ENCODE results near the gene HEPACAM. TPM values are rescaled to one million over a fixed set of nuclear protein-coding genes. Genes with fewer than 3 reads are reported as not detected.

Gene HEPACAM
- total RNA-seq, 1 experiment from 2014 or later, result not detected

GRCh38 chr11:124894606-124895430, 41.0 kb downstream of the HEPACAM start:
- no peak overlapping the region for H3K9ac ChIP-seq (ENCODE audit: low read length)
- H2AFZ ChIP-seq (ENCODE audit: low read length), result no peak overlapping the region
- H3K4me3 ChIP-seq (ENCODE audit: low read length), result no peak overlapping the region
- no peaks in the 10 kb centered on the region for H4K20me1 ChIP-seq (ENCODE audit: insufficient read depth, low read depth, low read length)
- H3K9me3 ChIP-seq (ENCODE audit: low read length), result no peaks in the 10 kb centered on the region
- no peaks in the 10 kb centered on the region for H3K36me3 ChIP-seq (ENCODE audit: insufficient read depth, low read length)
- H3K9me2 ChIP-seq (replicated peaks; ENCODE audit: insufficient read depth, low read length), result no peaks in the 10 kb centered on the region
- no peak overlapping the region for H3K27ac ChIP-seq (ENCODE audit: low read length)
- no peaks in the 10 kb centered on the region for H3K27me3 ChIP-seq (ENCODE audit: low read length)
- H3K79me2 ChIP-seq (ENCODE audit: low read length), result no peaks in the 10 kb centered on the region
- no peaks in the 10 kb centered on the region for H3K4me1 ChIP-seq (ENCODE audit: low read length)
- H3K4me2 ChIP-seq (ENCODE audit: low read depth, low read length, poor library complexity, severe bottlenecking), result no peak overlapping the region
- no peak for DNase-seq

GRCh38 chr11:124893781-124894401, 42.0 kb downstream of the HEPACAM start:
- no peak for DNase-seq
- Histone ChIP-seq H3K4me1 (ENCODE audit: low read length) (no peaks in the 10 kb centered on the region), H3K79me2 (ENCODE audit: low read length) (no peaks in the 10 kb centered on the region), H2AFZ (ENCODE audit: low read length) (no peak overlapping the region), H3K4me3 (ENCODE audit: low read length) (no peak overlapping the region), H3K9me3 (ENCODE audit: low read length) (no peaks in the 10 kb centered on the region), H3K36me3 (ENCODE audit: insufficient read depth, low read length) (no peaks in the 10 kb centered on the region), H3K9ac (ENCODE audit: low read length) (no peak overlapping the region), H3K4me2 (ENCODE audit: low read depth, low read length, poor library complexity, severe bottlenecking) (no peak overlapping the region), H4K20me1 (ENCODE audit: insufficient read depth, low read depth, low read length) (no peaks in the 10 kb centered on the region), H3K9me2 (replicated peaks; ENCODE audit: insufficient read depth, low read length) (no peaks in the 10 kb centered on the region), H3K27me3 (ENCODE audit: low read length) (no peaks in the 10 kb centered on the region), H3K27ac (ENCODE audit: low read length) (no peak overlapping the region)

- Histone ChIP-seq H3K9me2 (replicated peaks; ENCODE audit: insufficient read depth, low read length) (no peaks in the 10 kb centered on the region), H3K27ac (ENCODE audit: low read length) (no peak overlapping the region), H3K4me1 (ENCODE audit: low read length) (no peaks in the 10 kb centered on the region), H3K4me3 (ENCODE audit: low read length) (no peak overlapping the region), H4K20me1 (ENCODE audit: insufficient read depth, low read depth, low read length) (no peaks in the 10 kb centered on the region), H3K27me3 (ENCODE audit: low read length) (no peaks in the 10 kb centered on the region), H3K9me3 (ENCODE audit: low read length) (no peaks in the 10 kb centered on the region), H2AFZ (ENCODE audit: low read length) (no peak overlapping the region), H3K79me2 (ENCODE audit: low read length) (no peaks in the 10 kb centered on the region), H3K4me2 (ENCODE audit: low read depth, low read length, poor library complexity, severe bottlenecking) (no peak overlapping the region), H3K36me3 (ENCODE audit: insufficient read depth, low read length) (no peaks in the 10 kb centered on the region), H3K9ac (ENCODE audit: low read length) (no peak overlapping the region)
- no peak for DNase-seq
These were observed 42.9 kb downstream of the HEPACAM start for GRCh38 chr11:124892750-124893454.

- Histone ChIP-seq H4K20me1 (ENCODE audit: insufficient read depth, low read depth, low read length) (no peaks in the 10 kb centered on the region), H3K36me3 (ENCODE audit: insufficient read depth, low read length) (no peaks in the 10 kb centered on the region), H2AFZ (ENCODE audit: low read length) (no peak overlapping the region), H3K9ac (ENCODE audit: low read length) (no peak overlapping the region), H3K4me1 (ENCODE audit: low read length) (no peaks in the 10 kb centered on the region), H3K27me3 (ENCODE audit: low read length) (no peaks in the 10 kb centered on the region), H3K79me2 (ENCODE audit: low read length) (no peaks in the 10 kb centered on the region), H3K9me2 (replicated peaks; ENCODE audit: insufficient read depth, low read length) (no peaks in the 10 kb centered on the region), H3K4me3 (ENCODE audit: low read length) (no peak overlapping the region), H3K9me3 (ENCODE audit: low read length) (no peaks in the 10 kb centered on the region), H3K4me2 (ENCODE audit: low read depth, low read length, poor library complexity, severe bottlenecking) (no peak overlapping the region), H3K27ac (ENCODE audit: low read length) (no peak overlapping the region)
- DNase-seq, result no peak
These were observed 43.7 kb downstream of the HEPACAM start for GRCh38 chr11:124892146-124892545.

- Histone ChIP-seq H3K27ac (ENCODE audit: low read length) (no peak overlapping the region), H3K27me3 (ENCODE audit: low read length) (no peaks in the 10 kb centered on the region), H3K79me2 (ENCODE audit: low read length) (no peaks in the 10 kb centered on the region), H3K36me3 (ENCODE audit: insufficient read depth, low read length) (no peaks in the 10 kb centered on the region), H3K9ac (ENCODE audit: low read length) (no peak overlapping the region), H3K4me3 (ENCODE audit: low read length) (no peak overlapping the region), H3K4me2 (ENCODE audit: low read depth, low read length, poor library complexity, severe bottlenecking) (no peak overlapping the region), H2AFZ (ENCODE audit: low read length) (no peak overlapping the region), H4K20me1 (ENCODE audit: insufficient read depth, low read depth, low read length) (no peaks in the 10 kb centered on the region), H3K9me3 (ENCODE audit: low read length) (no peaks in the 10 kb centered on the region), H3K9me2 (replicated peaks; ENCODE audit: insufficient read depth, low read length) (no peaks in the 10 kb centered on the region), H3K4me1 (ENCODE audit: low read length) (no peaks in the 10 kb centered on the region)
- DNase-seq, result no peak
These were observed 44.4 kb downstream of the HEPACAM start for GRCh38 chr11:124891373-124891861.

- Histone ChIP-seq H3K9ac (ENCODE audit: low read length) (no peak overlapping the region), H3K9me2 (replicated peaks; ENCODE audit: insufficient read depth, low read length) (no peaks in the 10 kb centered on the region), H2AFZ (ENCODE audit: low read length) (no peak overlapping the region), H3K27me3 (ENCODE audit: low read length) (no peaks in the 10 kb centered on the region), H3K36me3 (ENCODE audit: insufficient read depth, low read length) (no peaks in the 10 kb centered on the region), H3K4me2 (ENCODE audit: low read depth, low read length, poor library complexity, severe bottlenecking) (no peak overlapping the region), H3K9me3 (ENCODE audit: low read length) (no peaks in the 10 kb centered on the region), H3K4me1 (ENCODE audit: low read length) (no peaks in the 10 kb centered on the region), H4K20me1 (ENCODE audit: insufficient read depth, low read depth, low read length) (no peaks in the 10 kb centered on the region), H3K27ac (ENCODE audit: low read length) (no peak overlapping the region), H3K4me3 (ENCODE audit: low read length) (no peak overlapping the region), H3K79me2 (ENCODE audit: low read length) (no peaks in the 10 kb centered on the region)
- DNase-seq, result no peak
These were observed 45.0 kb downstream of the HEPACAM start for GRCh38 chr11:124890683-124891372.

GRCh38 chr11:124890151-124890550, 45.7 kb downstream of the HEPACAM start:
- Histone ChIP-seq H2AFZ (ENCODE audit: low read length) (no peak overlapping the region), H3K27ac (ENCODE audit: low read length) (no peak overlapping the region), H3K9ac (ENCODE audit: low read length) (no peak overlapping the region), H3K9me3 (ENCODE audit: low read length) (no peaks in the 10 kb centered on the region), H3K9me2 (replicated peaks; ENCODE audit: insufficient read depth, low read length) (no peaks in the 10 kb centered on the region), H3K27me3 (ENCODE audit: low read length) (no peaks in the 10 kb centered on the region), H4K20me1 (ENCODE audit: insufficient read depth, low read depth, low read length) (no peaks in the 10 kb centered on the region), H3K4me2 (ENCODE audit: low read depth, low read length, poor library complexity, severe bottlenecking) (no peak overlapping the region), H3K36me3 (ENCODE audit: insufficient read depth, low read length) (no peaks in the 10 kb centered on the region), H3K4me3 (ENCODE audit: low read length) (no peak overlapping the region), H3K79me2 (ENCODE audit: low read length) (no peaks in the 10 kb centered on the region), H3K4me1 (ENCODE audit: low read length) (no peaks in the 10 kb centered on the region)
- no peak for DNase-seq
